Renal pelvis (tissue), 3 donors: ENCODE results near the gene NDUFS5. TPM values are rescaled to one million over a fixed set of nuclear protein-coding genes. Genes with fewer than 3 reads are reported as not detected.

Experiments
- polyA plus RNA-seq, 3 donors: library from polyadenylated mRNA; unstranded; fragments of 120-200 nt; gene quantifications; one replicate each; pipeline ENCODE4 v1.2.1, GENCODE V29; 2013; ENCODE audit not compliant: insufficient read length in 3 of 3

The NDUFS5 gene
- polyA plus RNA-seq, 3 donors, result 210 to 297 (median 249) TPM

Other genes with a start within 250 kb of the NDUFS5 start
- gene RRAGC, start 166.6 kb upstream of the NDUFS5 start, polyA plus RNA-seq, result 10 to 100 TPM; 30.7 to 34.4 (median 32.7) TPM
- gene MYCBP, start 153.0 kb upstream of the NDUFS5 start, polyA plus RNA-seq, result 10 to 100 TPM; 26.9 to 30.0 (median 28.3) TPM
- gene GJA9, start 144.8 kb upstream of the NDUFS5 start, polyA plus RNA-seq, result under 1 TPM; 0.19 to 0.58 (median 0.47) TPM
- 1 to 10 TPM in 2 of 3 donors, under 1 TPM in 1; 0.64 to 2.5 (median 1.6) TPM for gene RHBDL2, start 84.5 kb upstream of the NDUFS5 start, polyA plus RNA-seq
- 100 to 1,000 TPM in 1 of 3 donors, 10 to 100 TPM in 2; 90.0 to 113 (median 91.8) TPM for gene AKIRIN1, start 35.1 kb upstream of the NDUFS5 start, polyA plus RNA-seq
- 100 to 1,000 TPM; 227 to 318 (median 276) TPM for gene MACF1, start 178.3 kb downstream of the NDUFS5 start, polyA plus RNA-seq